Pancreas (tissue), 10 donors: ENCODE measurements around the gene LRRC53. TPM values are rescaled to one million over a fixed set of nuclear protein-coding genes. Genes with fewer than 3 reads are reported as not detected.
A peak's percentile ranks its signal among the peaks of the same experiment; 100 is the strongest.

Source experiments
- ATAC-seq, 4 donors: fragments of 200-7000 bp; cut with Tn5 transposase; one replicate each; pipeline versions ENCODE4 v1.8.0 to v1.9.1; 2020; ENCODE audit warnings: mild to moderate bottlenecking in 4 of 4, moderate library complexity in 4 of 4
- DNase-seq, 6 donors: peaks; one replicate each; pipeline ENCODE4 v3.0.0-alpha.2; 2020
- FAIRE-seq: peaks from 2 replicates; lab custom pipeline; 2012; peaks lifted over from hg19 to GRCh38; lab: Jason Lieb, UNC
- H3K27ac ChIP-seq, 4 donors: fragments of 200-600 bp; sonication (generic); 1 replicate in 3 of 4; 2 replicates in 1 of 4; pipeline versions ENCODE4 v1.5.0 to v1.8.0; 2020
- H3K27me3 ChIP-seq, 4 donors: fragments of 200-600 bp; one replicate each; pipeline ENCODE4 v1.8.0; 2021
- H3K36me3 ChIP-seq, 3 donors: fragments of 200-600 bp; sonication (generic) in 1 of 3; one replicate each; pipeline versions ENCODE4 v1.5.0 to v1.8.0; 2020 to 2021
- H3K4me1 ChIP-seq, 3 donors: fragments of 200-600 bp; one replicate each; pipeline ENCODE4 v1.8.0; 2021
- H3K4me3 ChIP-seq, 4 donors: fragments of 200-600 bp; sonication (generic) in 2 of 4; one replicate each; pipeline versions ENCODE4 v1.5.0 to v1.8.0; 2020 to 2021
- H3K9me3 ChIP-seq, 4 donors: fragments of 200-600 bp; one replicate each; pipeline ENCODE4 v1.8.0; 2021
- WGBS, 2 donors: extraction: QIAGEN DNeasy Blood & Tissue Kit; methylation state at CpG; one replicate each; pipeline ENCODE4 v1.1.7; 2013; 5-methylcytosine and 5-hydroxymethylcytosine counted together
- intact Hi-C, 3 donors: fragments of 100-400 bp; cut with DNase I; formaldehyde crosslinking; loops; one replicate each; pipeline versions ENCODE4 v1.11.1 to v1.14.2; 2022
- polyA plus RNA-seq, 2 donors: library from polyadenylated mRNA; stranded (reverse); fragments of 200-250 nt; gene quantifications; one replicate each; pipeline ENCODE4 v1.2.3, GENCODE V29; 2013
- total RNA-seq, 6 donors: library from RNA; stranded (reverse); fragmentation: NEBNext Ultra II Directional in 4 of 6; extraction: Animal tissue kit (Norgen Biotek cat#: 25700) in 4 of 6; gene quantifications; one replicate each; pipeline versions ENCODE4 v1.2.1 to v1.2.4, GENCODE V29; 2021 to 2023
- TF ChIP-seq, protein P1 (sequence below), 4 donors: fragments of 200-600 bp; sonication (generic) in 3 of 4; IDR thresholded peaks; one replicate each; pipeline versions ENCODE4 v1.5.0 to v1.8.0; 2021; ENCODE audit warnings: antibody characterized with exemption in 4 of 4
- donor health status: healthy with polysubstance abuse.
- donor health status: DM: no; HTN: no; CAD: no; lungs with moderate emphysema.
- donor health status: DM: no; HTN: no; CAD: no.
- donor health status: control.
- donor health status: control.
- donor health status: Bipolar disorder and iron deficiency.
- donor health status: DM: yes; HTN: yes; CAD: no.
- donor health status: DM: no; HTN: no; CAD: no.
- donor health status: DM: no; HTN: no; CAD: no.
- donor health status: DM: yes; HTN: yes; CAD: no.

LRRC53 gene
- total and polyA plus RNA-seq, 8 donors = 0.06 TPM; not detected in 7

DNA sequence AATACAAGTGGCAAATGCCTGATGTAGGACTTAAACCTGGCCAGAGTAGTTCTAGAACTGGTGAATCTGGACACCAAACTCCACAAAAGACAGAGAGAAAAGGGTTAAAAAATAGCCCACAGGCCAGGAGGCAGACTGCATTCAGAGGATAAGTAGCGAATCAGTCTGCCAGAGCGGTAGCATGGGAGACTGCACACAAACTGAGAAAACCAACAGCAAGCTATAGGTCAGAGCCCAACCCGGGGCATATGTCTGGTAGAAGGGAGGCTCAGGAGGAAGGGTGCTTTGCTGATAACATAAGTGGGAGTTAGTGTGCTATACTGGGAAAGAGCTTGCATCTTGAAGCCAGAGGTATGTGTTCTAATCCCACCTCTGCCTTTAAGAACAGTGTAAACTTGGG, 4.0 kb downstream of the LRRC53 start:
- Histone ChIP-seq H3K36me3 (no peaks in the 10 kb centered on the region), H3K27me3 (peaks cover 0 to 4% (median 0%) of the 10 kb centered on the region in 4 donors), H3K4me3 (no peak overlapping the region), H3K27ac (no peak overlapping the region), H3K4me1 (no peaks in the 10 kb centered on the region), H3K9me3 (no peaks in the 10 kb centered on the region)
- no peak for FAIRE-seq
- TF ChIP-seq, protein P1, sequence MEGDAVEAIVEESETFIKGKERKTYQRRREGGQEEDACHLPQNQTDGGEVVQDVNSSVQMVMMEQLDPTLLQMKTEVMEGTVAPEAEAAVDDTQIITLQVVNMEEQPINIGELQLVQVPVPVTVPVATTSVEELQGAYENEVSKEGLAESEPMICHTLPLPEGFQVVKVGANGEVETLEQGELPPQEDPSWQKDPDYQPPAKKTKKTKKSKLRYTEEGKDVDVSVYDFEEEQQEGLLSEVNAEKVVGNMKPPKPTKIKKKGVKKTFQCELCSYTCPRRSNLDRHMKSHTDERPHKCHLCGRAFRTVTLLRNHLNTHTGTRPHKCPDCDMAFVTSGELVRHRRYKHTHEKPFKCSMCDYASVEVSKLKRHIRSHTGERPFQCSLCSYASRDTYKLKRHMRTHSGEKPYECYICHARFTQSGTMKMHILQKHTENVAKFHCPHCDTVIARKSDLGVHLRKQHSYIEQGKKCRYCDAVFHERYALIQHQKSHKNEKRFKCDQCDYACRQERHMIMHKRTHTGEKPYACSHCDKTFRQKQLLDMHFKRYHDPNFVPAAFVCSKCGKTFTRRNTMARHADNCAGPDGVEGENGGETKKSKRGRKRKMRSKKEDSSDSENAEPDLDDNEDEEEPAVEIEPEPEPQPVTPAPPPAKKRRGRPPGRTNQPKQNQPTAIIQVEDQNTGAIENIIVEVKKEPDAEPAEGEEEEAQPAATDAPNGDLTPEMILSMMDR (IDR thresholded peaks at IDR 0.05) = no peak
- ATAC-seq = no peak
- 12 to 15% methylated on average over 3 of the region's 3 CpGs for WGBS, 2 donors
- no peak for DNase-seq
- intact Hi-C loops = no loop called here

DNA sequence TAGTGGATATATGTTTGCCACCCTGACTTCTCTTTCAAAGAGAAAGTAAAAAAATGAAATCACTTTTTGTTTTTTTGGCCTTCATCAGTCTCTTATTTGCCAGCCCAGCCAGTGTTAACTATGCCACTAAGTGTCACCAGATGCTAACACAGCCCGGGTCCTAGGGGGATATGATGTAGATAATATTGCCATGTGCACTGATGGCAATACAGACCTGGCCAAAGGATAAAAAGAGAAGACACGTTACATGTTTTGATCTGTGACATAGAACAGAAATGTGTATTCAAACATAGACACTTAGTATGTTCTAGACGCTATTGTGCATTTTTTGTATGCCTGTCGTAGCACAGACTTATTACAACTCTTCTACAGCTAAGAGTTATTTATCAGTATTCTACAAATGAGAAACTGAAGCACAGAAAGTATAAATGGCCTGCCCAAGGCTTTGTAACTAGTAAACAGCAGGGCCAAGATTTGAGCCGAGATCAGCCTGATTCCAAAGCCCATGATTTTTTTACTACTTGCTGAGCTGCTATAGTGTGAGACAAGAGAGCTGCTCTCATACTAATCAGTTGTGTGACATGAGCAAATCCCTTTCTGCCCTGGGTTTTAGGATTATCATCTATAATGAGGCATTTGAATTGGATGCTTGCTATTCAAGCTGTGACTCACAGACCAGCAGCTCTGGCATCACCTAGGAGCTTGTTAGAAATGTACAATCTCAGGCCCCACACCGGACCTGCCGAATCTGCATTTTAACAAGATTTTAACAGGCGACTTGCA, 6.3 kb downstream of the LRRC53 start:
- TF ChIP-seq, protein P1 (IDR thresholded peaks at IDR 0.05) = no peak
- 52 to 56% methylated on average over 8 of the region's 8 CpGs for WGBS, 2 donors
- ATAC-seq = no peak
- no peak for FAIRE-seq
- no peaks in the 10 kb centered on the region for H3K9me3 ChIP-seq
- H3K36me3 ChIP-seq = no peaks in the 10 kb centered on the region
- H3K4me3 ChIP-seq = no peak overlapping the region
- no peak for DNase-seq
- peaks cover 0 to 4% (median 0%) of the 10 kb centered on the region in 4 donors for H3K27me3 ChIP-seq
- no peak overlapping the region for H3K27ac ChIP-seq
- intact Hi-C loops = no loop called here
- no peaks in the 10 kb centered on the region for H3K4me1 ChIP-seq

DNA sequence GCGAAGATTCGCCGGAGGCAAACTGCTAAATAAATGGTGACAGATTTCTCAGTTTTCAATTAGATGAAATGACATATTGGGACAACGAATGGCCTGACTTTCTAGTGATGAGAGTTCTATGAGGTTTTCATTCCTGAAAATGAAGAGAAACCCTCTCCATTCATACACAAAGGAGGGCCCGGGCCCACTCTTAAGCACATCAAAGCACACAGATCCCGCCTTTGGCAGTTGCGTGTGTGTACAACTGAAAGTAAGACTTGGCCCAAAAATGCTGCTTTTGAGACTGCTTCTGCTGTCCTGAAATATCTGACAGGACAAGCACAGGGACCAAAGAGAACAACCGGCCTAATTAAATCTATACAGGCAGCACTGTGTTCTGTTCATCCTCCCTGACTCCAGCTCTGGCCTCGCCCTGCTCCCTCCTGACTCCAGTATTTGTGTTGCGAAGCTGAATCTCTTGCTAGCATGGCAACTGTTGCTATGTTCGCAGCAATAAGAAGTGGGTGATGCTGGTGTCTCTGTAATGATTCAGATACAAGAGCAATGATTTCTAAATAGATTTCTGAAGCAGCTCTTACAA, 7.4 kb downstream of the LRRC53 start:
- intact Hi-C loops = no loop called here

DNA sequence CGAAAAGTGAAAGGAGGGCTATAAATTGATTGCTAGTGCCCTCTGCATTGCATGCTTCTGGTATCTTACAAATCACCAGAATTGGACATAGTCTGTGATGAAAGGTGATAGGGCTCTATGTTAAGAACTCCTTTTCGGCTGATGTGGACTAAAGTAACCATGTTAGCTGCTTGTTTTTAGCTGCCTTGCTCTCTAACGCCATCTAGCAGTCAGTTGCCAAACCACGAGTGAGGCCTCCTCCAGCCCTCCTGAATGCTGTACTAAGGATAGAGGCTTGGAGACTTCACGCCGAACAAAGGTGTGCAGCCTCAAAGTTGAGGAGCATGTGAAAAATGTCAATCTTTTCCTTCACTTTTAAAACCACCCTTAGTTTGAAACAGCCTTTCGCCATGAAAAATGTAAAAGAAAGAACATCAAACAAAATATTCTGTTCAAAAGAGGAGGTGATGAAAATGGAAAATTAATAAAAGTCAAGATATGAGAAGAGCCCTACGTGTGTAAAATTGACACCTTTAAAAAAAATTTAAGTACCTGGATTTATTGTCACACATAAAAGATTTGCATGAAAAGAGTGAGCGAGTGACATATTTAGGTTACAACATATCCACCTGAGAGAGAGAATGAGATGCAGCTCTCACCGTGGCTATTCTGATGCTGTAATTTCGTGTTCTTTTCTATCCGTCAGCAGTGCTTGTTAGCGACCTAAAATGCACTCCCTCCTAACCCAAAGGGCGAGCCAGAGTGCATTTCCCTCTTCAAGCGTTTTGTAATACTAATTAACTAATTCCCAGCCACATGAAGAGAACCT, 8.1 kb downstream of the LRRC53 start:
- Histone ChIP-seq H3K27me3 (peaks cover 0 to 4% (median 0%) of the 10 kb centered on the region in 4 donors), H3K9me3 (no peaks in the 10 kb centered on the region), H3K4me3 (no peak overlapping the region), H3K36me3 (no peaks in the 10 kb centered on the region), H3K4me1 (no peaks in the 10 kb centered on the region), H3K27ac (no peak overlapping the region)
- DNase-seq (peak in 4 of 6 donors; percentile 17 to 45 (median 19)), ATAC-seq (peak in 3 of 4 donors; percentile 82 to 92 (median 91)), FAIRE-seq (no peak)
- intact Hi-C loops = no loop called here
- 29 to 31% methylated on average over 15 of the region's 15 CpGs for WGBS, 2 donors
- TF ChIP-seq, protein P1 (IDR thresholded peaks at IDR 0.05) = peak in 3 of 4 donors; percentile 28 to 46 (median 34)

More for the DNA sequence above, 7.4 kb downstream of the LRRC53 start:
- Histone ChIP-seq H3K36me3 (no peaks in the 10 kb centered on the region), H3K9me3 (no peaks in the 10 kb centered on the region), H3K4me3 (no peak overlapping the region), H3K27me3 (peaks cover 0 to 4% (median 0%) of the 10 kb centered on the region in 4 donors), H3K27ac (no peak overlapping the region), H3K4me1 (no peaks in the 10 kb centered on the region)
- WGBS, 2 donors = 67 to 71% methylated on average over 11 of the region's 11 CpGs
- FAIRE-seq (no peak), DNase-seq (no peak), ATAC-seq (peak in 2 of 4 donors; percentile 83 to 88)
- TF ChIP-seq, protein P1 (IDR thresholded peaks at IDR 0.05) = no peak
